ENCODE results near the gene KDM2A. TPM values are rescaled to one million over a fixed set of nuclear protein-coding genes. Genes with fewer than 3 reads are reported as not detected.

Gene KDM2A
- total and polyA plus RNA-seq, 5 donors, result 27.1 to 49.8 (median 46.0) TPM

GRCh38 chr11:67237574-67237973 lies 118.5 kb downstream of the KDM2A start:
- H3K27ac ChIP-seq (ENCODE audit: low read length), result no peak overlapping the region
- WGBS, result 100% methylated on average over 1 of the region's 1 CpG
- H3K9me3 ChIP-seq (ENCODE audit: control insufficient read depth, low read length), result no peaks in the 10 kb centered on the region
- H3K4me3 ChIP-seq (ENCODE audit: low read length), result no peak overlapping the region
- no peaks in the 10 kb centered on the region for H3K27me3 ChIP-seq (ENCODE audit: control insufficient read depth, insufficient read depth)
- no peak for DNase-seq
- no peak for ATAC-seq
- intact Hi-C loops (cut with DNase I), result no loop called here
- peaks cover 11% of the 10 kb centered on the region for H3K4me1 ChIP-seq (ENCODE audit: control insufficient read depth, insufficient read depth, low read length)

GRCh38 chr11:67238894-67239782 lies 120.1 kb downstream of the KDM2A start:
- Histone ChIP-seq H3K4me1 (ENCODE audit: control insufficient read depth, insufficient read depth, low read length) (peaks cover 13% of the 10 kb centered on the region), H3K9me3 (ENCODE audit: control insufficient read depth, low read length) (no peaks in the 10 kb centered on the region), H3K4me3 (ENCODE audit: low read length) (peak overlapping the region; percentile 39), H3K27ac (ENCODE audit: low read length) (peak overlapping the region; percentile 96), H3K27me3 (ENCODE audit: control insufficient read depth, insufficient read depth) (no peaks in the 10 kb centered on the region)
- ATAC-seq (no peak), DNase-seq (no peak)
- intact Hi-C loops (cut with DNase I), result no loop called here
- 11% methylated on average over 10 of the region's 10 CpGs for WGBS

GRCh38 chr11:67239783-67240575 lies 120.9 kb downstream of the KDM2A start:
- intact Hi-C loops (cut with DNase I), result no loop called here
- H3K4me3 ChIP-seq (ENCODE audit: low read length), result peak overlapping the region; percentile 98
- WGBS, result under 1% methylated on average over 31 of the region's 31 CpGs
- peak overlapping the region; percentile 100 for H3K27ac ChIP-seq (ENCODE audit: low read length)
- DNase-seq (peak; percentile 98 to 99 (median 98)), ATAC-seq (peak; percentile 98 to 99)
- H3K4me1 ChIP-seq (ENCODE audit: control insufficient read depth, insufficient read depth, low read length), result peaks cover 13% of the 10 kb centered on the region
- no peaks in the 10 kb centered on the region for H3K27me3 ChIP-seq (ENCODE audit: control insufficient read depth, insufficient read depth)
- no peaks in the 10 kb centered on the region for H3K9me3 ChIP-seq (ENCODE audit: control insufficient read depth, low read length)

DNA sequence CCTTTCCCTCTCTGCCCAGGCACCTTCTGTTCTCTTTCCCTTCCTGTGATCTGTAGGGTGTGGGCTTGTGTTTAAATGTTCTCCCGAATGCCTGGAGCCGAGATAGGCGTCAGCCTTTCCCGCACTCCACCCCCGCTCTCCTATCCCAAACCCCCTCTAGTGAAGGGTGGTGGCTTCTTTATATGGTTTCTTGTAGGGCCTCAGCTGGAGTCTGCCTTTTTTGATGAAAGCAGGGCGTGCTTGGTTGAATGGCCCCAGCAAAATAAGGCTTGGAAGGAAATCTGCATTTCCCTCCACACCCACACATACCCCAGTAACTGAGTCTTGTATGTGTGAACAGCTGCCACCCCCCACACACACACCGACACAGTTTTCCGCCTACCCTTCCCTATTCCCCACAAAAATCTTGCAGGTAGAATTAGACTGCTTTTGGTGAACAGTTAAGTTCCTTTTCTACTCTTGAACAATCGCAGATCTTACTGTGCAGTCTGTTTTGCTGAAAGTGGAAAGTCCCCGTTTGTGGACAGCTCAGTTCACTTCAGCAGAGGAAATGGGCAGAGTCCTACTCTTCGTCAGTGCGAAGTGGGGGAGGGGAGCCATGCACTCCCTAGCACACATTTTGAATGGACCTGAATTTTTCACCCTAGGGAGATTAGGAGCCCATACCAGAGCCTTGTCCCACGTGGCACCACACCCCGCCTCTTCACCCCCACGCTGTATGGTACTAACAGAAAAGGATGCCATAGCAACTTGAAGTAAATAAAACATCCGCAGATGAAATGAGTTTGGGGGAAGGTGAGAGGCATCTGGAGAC lies 121.7 kb downstream of the KDM2A start:
- DNase-seq (peak; percentile 68 to 84 (median 77)), ATAC-seq (peak; percentile 39 to 61)
- Histone ChIP-seq H3K27ac (ENCODE audit: low read length) (peak overlapping the region; percentile 100), H3K27me3 (ENCODE audit: control insufficient read depth, insufficient read depth) (no peaks in the 10 kb centered on the region), H3K4me3 (ENCODE audit: low read length) (peak overlapping the region; percentile 98), H3K9me3 (ENCODE audit: control insufficient read depth, low read length) (no peaks in the 10 kb centered on the region), H3K4me1 (ENCODE audit: control insufficient read depth, insufficient read depth, low read length) (peaks cover 13% of the 10 kb centered on the region)
- intact Hi-C loops (cut with DNase I), result no loop called here
- under 1% methylated on average over 16 of the region's 16 CpGs for WGBS

GRCh38 chr11:67242548-67242947 lies 123.5 kb downstream of the KDM2A start:
- Histone ChIP-seq H3K27ac (ENCODE audit: low read length) (no peak overlapping the region), H3K9me3 (ENCODE audit: control insufficient read depth, low read length) (no peaks in the 10 kb centered on the region), H3K4me1 (ENCODE audit: control insufficient read depth, insufficient read depth, low read length) (peaks cover 13% of the 10 kb centered on the region), H3K4me3 (ENCODE audit: low read length) (no peak overlapping the region), H3K27me3 (ENCODE audit: control insufficient read depth, insufficient read depth) (no peaks in the 10 kb centered on the region)
- intact Hi-C loops (cut with DNase I), result no loop called here
- no peak for DNase-seq
- 85% methylated on average over 1 of the region's 1 CpG for WGBS
- ATAC-seq, result no peak

- DNase-seq (no peak), ATAC-seq (no peak)
- Histone ChIP-seq H3K4me3 (ENCODE audit: low read length) (no peak overlapping the region), H3K27ac (ENCODE audit: low read length) (no peak overlapping the region), H3K27me3 (ENCODE audit: control insufficient read depth, insufficient read depth) (no peaks in the 10 kb centered on the region), H3K9me3 (ENCODE audit: control insufficient read depth, low read length) (no peaks in the 10 kb centered on the region), H3K4me1 (ENCODE audit: control insufficient read depth, insufficient read depth, low read length) (peaks cover 13% of the 10 kb centered on the region)
- intact Hi-C loops (cut with DNase I), result no loop called here
- WGBS, result 57% methylated on average over 2 of the region's 2 CpGs
These were observed 124.0 kb downstream of the KDM2A start for GRCh38 chr11:67243051-67243450.

- Histone ChIP-seq H3K4me3 (ENCODE audit: low read length) (no peak overlapping the region), H3K27ac (ENCODE audit: low read length) (no peak overlapping the region), H3K9me3 (ENCODE audit: control insufficient read depth, low read length) (no peaks in the 10 kb centered on the region), H3K4me1 (ENCODE audit: control insufficient read depth, insufficient read depth, low read length) (peaks cover 8% of the 10 kb centered on the region), H3K27me3 (ENCODE audit: control insufficient read depth, insufficient read depth) (no peaks in the 10 kb centered on the region)
- DNase-seq (no peak), ATAC-seq (no peak)
- 92% methylated on average over 11 of the region's 11 CpGs for WGBS
- intact Hi-C loops (cut with DNase I), result no loop called here
These were observed 126.0 kb downstream of the KDM2A start for GRCh38 chr11:67245046-67245445.

- no peak for DNase-seq
- Histone ChIP-seq H3K27me3 (ENCODE audit: control insufficient read depth, insufficient read depth) (no peaks in the 10 kb centered on the region), H3K4me1 (ENCODE audit: control insufficient read depth, insufficient read depth, low read length) (peaks cover 3% of the 10 kb centered on the region), H3K27ac (ENCODE audit: low read length) (peak overlapping the region; percentile 56), H3K9me3 (ENCODE audit: control insufficient read depth, low read length) (no peaks in the 10 kb centered on the region), H3K4me3 (ENCODE audit: low read length) (no peak overlapping the region)
- 87% methylated on average over 5 of the region's 5 CpGs for WGBS
- intact Hi-C loops (cut with DNase I), result no loop called here
- no peak for ATAC-seq
These were observed 129.0 kb downstream of the KDM2A start for GRCh38 chr11:67247946-67248550.

- intact Hi-C loops (cut with DNase I), result no loop called here
These were observed 129.6 kb downstream of the KDM2A start for GRCh38 chr11:67248653-67249052.

More at GRCh38 chr11:67248653-67249052, 129.6 kb downstream of the KDM2A start:
- Histone ChIP-seq H3K4me3 (ENCODE audit: low read length) (no peak overlapping the region), H3K4me1 (ENCODE audit: control insufficient read depth, insufficient read depth, low read length) (peaks cover 3% of the 10 kb centered on the region), H3K27ac (ENCODE audit: low read length) (no peak overlapping the region), H3K9me3 (ENCODE audit: control insufficient read depth, low read length) (no peaks in the 10 kb centered on the region), H3K27me3 (ENCODE audit: control insufficient read depth, insufficient read depth) (no peaks in the 10 kb centered on the region)
- DNase-seq (peak in 2 of 3 donors; percentile 62), ATAC-seq (peak in 1 of 2 donors; percentile 42)
